NOMO-1 treated with DMSO at 0.1 percent for 48 hours (cell line): Measurements from ENCODE around the gene ACSS2.

Experiments used
- DNase-seq: peaks from one replicate; lab custom pipeline; 2025; ENCODE audit not compliant: unreplicated experiment; lab: John Stamatoyannopoulos, UW

The ACSS2 gene

GRCh38 chr20:34976286-34976685, 99.9 kb downstream of the ACSS2 start:
- no peak for DNase-seq
